Activated naive CD4-positive, alpha-beta T cell treated with anti-CD3 and anti-CD28 coated beads, Interleukin-2, amount 50 U/mL, for 24 hours (primary cell): ENCODE results near the gene STARD13.
A peak's percentile ranks its signal among the peaks of the same experiment; 100 is the strongest.

Experiments
- H3K27ac Mint-ChIP-seq: one replicate; pipeline ENCODE4 v1.8.0; 2021; ENCODE audit warnings: mild to moderate bottlenecking, mixed read lengths
- H3K27me3 Mint-ChIP-seq: one replicate; pipeline ENCODE4 v1.8.0; 2021; ENCODE audit warnings: mixed read lengths
- H3K36me3 Mint-ChIP-seq: one replicate; pipeline ENCODE4 v1.8.0; 2021; ENCODE audit warnings: mixed read lengths
- H3K4me1 Mint-ChIP-seq: one replicate; pipeline ENCODE4 v1.8.0; 2021; ENCODE audit warnings: mixed read lengths
- H3K4me3 Mint-ChIP-seq: one replicate; pipeline ENCODE4 v1.8.0; 2021; ENCODE audit warnings: mild to moderate bottlenecking, mixed read lengths
- H3K9me3 Mint-ChIP-seq: one replicate; pipeline ENCODE4 v1.8.0; 2021; ENCODE audit warnings: mixed read lengths

STARD13 gene

GRCh38 chr13:33090755-33091414 is 194.7 kb downstream of the STARD13 start:
- H3K36me3 Mint-ChIP-seq, result no peaks in the 10 kb centered on the region
- peaks cover 4% of the 10 kb centered on the region for H3K27me3 Mint-ChIP-seq
- H3K27ac Mint-ChIP-seq, result no peak overlapping the region
- H3K4me3 Mint-ChIP-seq, result no peak overlapping the region
- H3K4me1 Mint-ChIP-seq, result no peaks in the 10 kb centered on the region
- H3K9me3 Mint-ChIP-seq, result no peaks in the 10 kb centered on the region

GRCh38 chr13:33089311-33089710 is 196.2 kb downstream of the STARD13 start:
- Mint-ChIP-seq H3K4me3 (no peak overlapping the region), H3K27me3 (peaks cover 4% of the 10 kb centered on the region), H3K4me1 (no peaks in the 10 kb centered on the region), H3K36me3 (no peaks in the 10 kb centered on the region), H3K9me3 (no peaks in the 10 kb centered on the region), H3K27ac (no peak overlapping the region)

- no peak overlapping the region for H3K4me3 Mint-ChIP-seq
- no peaks in the 10 kb centered on the region for H3K9me3 Mint-ChIP-seq
- H3K36me3 Mint-ChIP-seq, result no peaks in the 10 kb centered on the region
- no peak overlapping the region for H3K27ac Mint-ChIP-seq
- H3K4me1 Mint-ChIP-seq, result no peaks in the 10 kb centered on the region
- peaks cover 4% of the 10 kb centered on the region for H3K27me3 Mint-ChIP-seq
These were observed 197.8 kb downstream of the STARD13 start for GRCh38 chr13:33087790-33088189.

GRCh38 chr13:33087091-33087490 is 198.5 kb downstream of the STARD13 start:
- Mint-ChIP-seq H3K4me3 (no peak overlapping the region), H3K4me1 (no peaks in the 10 kb centered on the region), H3K9me3 (no peaks in the 10 kb centered on the region), H3K27ac (no peak overlapping the region), H3K36me3 (no peaks in the 10 kb centered on the region), H3K27me3 (peaks cover 7% of the 10 kb centered on the region)

- H3K27me3 Mint-ChIP-seq, result peaks cover 15% of the 10 kb centered on the region
- no peak overlapping the region for H3K27ac Mint-ChIP-seq
- H3K36me3 Mint-ChIP-seq, result no peaks in the 10 kb centered on the region
- no peaks in the 10 kb centered on the region for H3K9me3 Mint-ChIP-seq
- H3K4me3 Mint-ChIP-seq, result no peak overlapping the region
- H3K4me1 Mint-ChIP-seq, result no peaks in the 10 kb centered on the region
These were observed 202.5 kb downstream of the STARD13 start for GRCh38 chr13:33083054-33083453.

GRCh38 chr13:33081666-33082065 is 203.9 kb downstream of the STARD13 start:
- no peaks in the 10 kb centered on the region for H3K4me1 Mint-ChIP-seq
- no peak overlapping the region for H3K27ac Mint-ChIP-seq
- peaks cover 11% of the 10 kb centered on the region for H3K27me3 Mint-ChIP-seq
- no peak overlapping the region for H3K4me3 Mint-ChIP-seq
- H3K36me3 Mint-ChIP-seq, result no peaks in the 10 kb centered on the region
- H3K9me3 Mint-ChIP-seq, result no peaks in the 10 kb centered on the region

- no peaks in the 10 kb centered on the region for H3K36me3 Mint-ChIP-seq
- no peaks in the 10 kb centered on the region for H3K9me3 Mint-ChIP-seq
These were observed 204.5 kb downstream of the STARD13 start for GRCh38 chr13:33080972-33081590.

GRCh38 chr13:33079960-33080359 is 205.6 kb downstream of the STARD13 start:
- H3K27me3 Mint-ChIP-seq, result peaks cover 11% of the 10 kb centered on the region
- no peaks in the 10 kb centered on the region for H3K9me3 Mint-ChIP-seq
- H3K4me3 Mint-ChIP-seq, result no peak overlapping the region
- no peak overlapping the region for H3K27ac Mint-ChIP-seq
- H3K36me3 Mint-ChIP-seq, result no peaks in the 10 kb centered on the region
- no peaks in the 10 kb centered on the region for H3K4me1 Mint-ChIP-seq

More at GRCh38 chr13:33080972-33081590, 204.5 kb downstream of the STARD13 start:
- Mint-ChIP-seq H3K27me3 (peaks cover 11% of the 10 kb centered on the region), H3K4me3 (no peak overlapping the region), H3K27ac (no peak overlapping the region), H3K4me1 (no peaks in the 10 kb centered on the region)

- H3K4me3 Mint-ChIP-seq, result no peak overlapping the region
- H3K4me1 Mint-ChIP-seq, result no peaks in the 10 kb centered on the region
- no peak overlapping the region for H3K27ac Mint-ChIP-seq
- H3K36me3 Mint-ChIP-seq, result no peaks in the 10 kb centered on the region
- peaks cover 11% of the 10 kb centered on the region for H3K27me3 Mint-ChIP-seq
- H3K9me3 Mint-ChIP-seq, result no peaks in the 10 kb centered on the region
These were observed 207.3 kb downstream of the STARD13 start for GRCh38 chr13:33078263-33078662.

- no peaks in the 10 kb centered on the region for H3K36me3 Mint-ChIP-seq
- H3K9me3 Mint-ChIP-seq, result no peaks in the 10 kb centered on the region
- H3K4me3 Mint-ChIP-seq, result no peak overlapping the region
- H3K27me3 Mint-ChIP-seq, result peaks cover 6% of the 10 kb centered on the region
- H3K27ac Mint-ChIP-seq, result no peak overlapping the region
- no peaks in the 10 kb centered on the region for H3K4me1 Mint-ChIP-seq
These were observed 209.3 kb downstream of the STARD13 start for GRCh38 chr13:33076001-33076992.

- Mint-ChIP-seq H3K4me1 (no peaks in the 10 kb centered on the region), H3K4me3 (no peak overlapping the region), H3K27ac (no peak overlapping the region), H3K36me3 (no peaks in the 10 kb centered on the region), H3K9me3 (no peaks in the 10 kb centered on the region), H3K27me3 (no peaks in the 10 kb centered on the region)
These were observed 212.2 kb downstream of the STARD13 start for GRCh38 chr13:33073338-33073737.

GRCh38 chr13:33072759-33073158 is 212.8 kb downstream of the STARD13 start:
- no peak overlapping the region for H3K4me3 Mint-ChIP-seq
- no peaks in the 10 kb centered on the region for H3K4me1 Mint-ChIP-seq
- no peaks in the 10 kb centered on the region for H3K9me3 Mint-ChIP-seq
- H3K36me3 Mint-ChIP-seq, result no peaks in the 10 kb centered on the region
- H3K27me3 Mint-ChIP-seq, result no peaks in the 10 kb centered on the region
- H3K27ac Mint-ChIP-seq, result no peak overlapping the region

- H3K36me3 Mint-ChIP-seq, result no peaks in the 10 kb centered on the region
- H3K27ac Mint-ChIP-seq, result no peak overlapping the region
- H3K4me1 Mint-ChIP-seq, result no peaks in the 10 kb centered on the region
- H3K27me3 Mint-ChIP-seq, result no peaks in the 10 kb centered on the region
- no peak overlapping the region for H3K4me3 Mint-ChIP-seq
- no peaks in the 10 kb centered on the region for H3K9me3 Mint-ChIP-seq
These were observed 213.3 kb downstream of the STARD13 start for GRCh38 chr13:33072282-33072681.

- H3K9me3 Mint-ChIP-seq, result no peaks in the 10 kb centered on the region
- H3K4me1 Mint-ChIP-seq, result no peaks in the 10 kb centered on the region
- no peaks in the 10 kb centered on the region for H3K36me3 Mint-ChIP-seq
- H3K4me3 Mint-ChIP-seq, result no peak overlapping the region
- H3K27me3 Mint-ChIP-seq, result no peaks in the 10 kb centered on the region
- H3K27ac Mint-ChIP-seq, result no peak overlapping the region
These were observed 214.8 kb downstream of the STARD13 start for GRCh38 chr13:33070713-33071112.

- H3K9me3 Mint-ChIP-seq, result no peaks in the 10 kb centered on the region
- H3K27me3 Mint-ChIP-seq, result no peaks in the 10 kb centered on the region
- no peaks in the 10 kb centered on the region for H3K4me1 Mint-ChIP-seq
- no peak overlapping the region for H3K4me3 Mint-ChIP-seq
- no peaks in the 10 kb centered on the region for H3K36me3 Mint-ChIP-seq
- peak overlapping the region; percentile 12 for H3K27ac Mint-ChIP-seq
These were observed 216.2 kb downstream of the STARD13 start for GRCh38 chr13:33069365-33069764.

GRCh38 chr13:33066329-33066728 is 219.2 kb downstream of the STARD13 start:
- H3K36me3 Mint-ChIP-seq, result peaks cover 2% of the 10 kb centered on the region
- H3K27ac Mint-ChIP-seq, result no peak overlapping the region

More at GRCh38 chr13:33066329-33066728, 219.2 kb downstream of the STARD13 start:
- no peaks in the 10 kb centered on the region for H3K4me1 Mint-ChIP-seq
- no peak overlapping the region for H3K4me3 Mint-ChIP-seq
- H3K27me3 Mint-ChIP-seq, result peaks cover 1% of the 10 kb centered on the region
- no peaks in the 10 kb centered on the region for H3K9me3 Mint-ChIP-seq
